Stimulated activated effector memory CD8-positive, alpha-beta T cell treated with anti-CD3 and anti-CD28 coated beads, Interleukin-12 subunit alpha, Interleukin-12 subunit beta, amount 100 ng/mL, for 72 hours (primary cell): ENCODE results near the gene TSPAN9.

Experiments
- ATAC-seq: fragments of 150-1000 bp; cut with Tn5 transposase; 2 replicates; pipeline ENCODE4 v1.10.0; 2021
- DNase-seq, 2 donors: peaks; one replicate each; pipeline ENCODE4 v3.0.0; 2021 to 2022; ENCODE audit warnings: low spot score in 2 of 2
- H3K27ac Mint-ChIP-seq: one replicate; pipeline ENCODE4 v1.8.0; 2022; ENCODE audit warnings: mild to moderate bottlenecking, mixed read lengths
- H3K36me3 Mint-ChIP-seq: one replicate; pipeline ENCODE4 v1.8.0; 2022; ENCODE audit warnings: mild to moderate bottlenecking, mixed read lengths
- H3K4me1 Mint-ChIP-seq: one replicate; pipeline ENCODE4 v1.8.0; 2022; ENCODE audit warnings: mixed read lengths
- H3K4me3 Mint-ChIP-seq: one replicate; pipeline ENCODE4 v1.8.0; 2022; ENCODE audit warnings: mild to moderate bottlenecking, mixed read lengths
- H3K9me3 Mint-ChIP-seq: one replicate; pipeline ENCODE4 v1.8.0; 2022; ENCODE audit warnings: mixed read lengths

Gene TSPAN9

DNA sequence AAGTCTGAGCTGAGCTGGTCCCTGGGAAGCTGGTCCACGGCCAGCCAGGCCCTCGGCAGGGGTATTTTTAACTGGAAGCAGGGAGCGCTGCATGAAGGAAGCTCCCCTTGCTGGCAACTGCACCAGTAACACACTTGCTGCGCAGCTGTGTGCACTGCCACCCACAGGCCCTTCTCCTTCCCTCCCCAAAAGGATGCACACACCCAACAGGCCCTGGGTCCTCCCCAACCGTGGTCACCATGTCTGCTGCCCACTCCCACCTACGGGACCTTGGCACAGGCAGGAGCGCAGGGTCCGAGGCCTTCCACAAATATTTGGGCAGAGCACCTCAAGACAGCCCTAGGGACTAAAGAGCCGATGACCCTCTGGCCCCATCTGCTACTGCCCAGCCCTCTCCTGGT, 256.8 kb downstream of the TSPAN9 start:
- H3K36me3 Mint-ChIP-seq: no peaks in the 10 kb centered on the region
- ATAC-seq: no peak
- H3K4me3 Mint-ChIP-seq: no peak overlapping the region

DNA sequence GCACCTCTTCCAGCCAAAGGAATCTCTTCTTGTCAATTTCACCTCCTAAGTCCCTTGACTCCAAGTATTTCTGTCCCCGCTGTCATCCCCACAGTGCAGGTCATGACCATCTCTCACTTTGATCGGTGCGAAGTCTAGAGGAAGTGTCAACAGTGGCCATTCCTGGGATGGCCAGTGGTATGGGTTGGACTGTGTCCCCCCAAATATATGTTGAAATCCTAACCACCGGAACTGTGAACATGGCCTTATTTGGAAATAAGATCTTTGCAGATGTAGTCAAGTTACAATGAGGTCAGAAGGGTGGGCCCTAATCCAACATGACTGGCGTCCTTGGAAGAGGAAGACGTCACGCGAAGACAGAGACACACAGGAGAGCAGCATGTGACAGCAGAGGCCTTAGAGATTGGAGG, 257.9 kb downstream of the TSPAN9 start:
- ATAC-seq: no peak
- no peak overlapping the region for H3K4me3 Mint-ChIP-seq
- no peaks in the 10 kb centered on the region for H3K36me3 Mint-ChIP-seq
- DNase-seq: no peak
- H3K9me3 Mint-ChIP-seq: no peaks in the 10 kb centered on the region
- H3K27ac Mint-ChIP-seq: no peak overlapping the region
- no peaks in the 10 kb centered on the region for H3K4me1 Mint-ChIP-seq

More for the DNA sequence above, 256.8 kb downstream of the TSPAN9 start:
- Mint-ChIP-seq H3K9me3 (no peaks in the 10 kb centered on the region), H3K4me1 (no peaks in the 10 kb centered on the region), H3K27ac (no peak overlapping the region)
- DNase-seq: no peak
